IPS-20b (cell line): ENCODE measurements around the gene RARG.
"Not testable (repeated sequence)": the region's sequence is repeated elsewhere in the genome, so short reads cannot be mapped to it uniquely, and the experiment has no call there.

Source experiments
- H3K27ac ChIP-seq: one replicate; pipeline ENCODE4 v1.5.1; 2013; ENCODE audit warnings: low read length
- H3K27me3 ChIP-seq: 2 replicates; pipeline ENCODE4 v1.6.1; 2013; ENCODE audit warnings: mild to moderate bottlenecking, low read length, inconsistent platforms; ENCODE audit not compliant: insufficient read depth
- H3K36me3 ChIP-seq: 2 replicates; pipeline ENCODE4 v1.6.1; 2013; ENCODE audit warnings: low read depth, mild to moderate bottlenecking, inconsistent platforms, low read length, moderate library complexity; ENCODE audit not compliant: insufficient read depth
- H3K4me1 ChIP-seq: 2 replicates; pipeline ENCODE4 v1.6.1; 2013; ENCODE audit warnings: mild to moderate bottlenecking, control low read depth, inconsistent platforms, low read length, moderate library complexity; ENCODE audit not compliant: insufficient read depth
- H3K4me3 ChIP-seq: 2 replicates; pipeline ENCODE4 v1.5.1; 2013; ENCODE audit warnings: mild to moderate bottlenecking, low read length, inconsistent platforms
- H3K9ac ChIP-seq: 2 replicates; pipeline ENCODE4 v1.6.1; 2013; ENCODE audit warnings: low read depth, mild to moderate bottlenecking, inconsistent platforms, low read length, moderate library complexity
- H3K9me3 ChIP-seq: 2 replicates; pipeline ENCODE4 v1.6.1; 2013; ENCODE audit warnings: mild to moderate bottlenecking, low read depth, low read length, inconsistent platforms; ENCODE audit not compliant: insufficient read depth

Gene RARG

DNA sequence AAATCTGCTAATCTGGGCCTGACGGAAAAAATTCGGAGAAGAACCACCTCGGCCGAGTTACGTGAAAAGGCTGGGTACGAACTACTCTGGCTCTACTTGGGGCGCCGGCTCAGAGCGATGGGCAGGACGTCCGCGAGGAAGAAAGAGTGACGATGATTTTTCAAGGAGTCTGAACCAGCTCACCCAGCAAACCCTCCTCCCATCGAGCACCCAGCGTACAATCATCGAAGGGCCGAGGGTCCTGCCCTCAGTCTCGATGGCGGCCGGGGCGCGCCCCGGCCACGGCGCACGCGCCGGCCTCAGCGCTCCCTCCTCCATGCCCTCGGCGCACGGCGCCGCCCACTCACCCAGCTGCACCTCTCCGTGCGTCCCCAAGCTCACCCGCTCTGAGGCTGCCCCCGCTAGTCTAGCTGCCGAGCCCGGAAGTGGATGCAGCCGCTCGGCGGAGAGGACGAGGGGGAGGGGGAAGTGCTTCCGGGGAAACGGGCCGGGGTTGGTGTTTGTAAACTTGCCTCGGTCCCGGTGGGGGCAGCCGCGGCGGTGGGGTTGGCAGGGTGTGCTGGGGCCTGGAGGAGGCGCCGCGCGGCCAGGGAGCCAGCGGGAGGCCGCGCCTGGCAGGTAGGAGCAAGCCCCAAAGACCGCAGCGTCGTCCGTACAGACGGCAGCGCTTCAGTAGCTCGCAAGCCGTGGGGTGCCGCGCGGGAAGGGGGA, 51.6 kb downstream of the RARG start, which contains the start of the genes CSAD and ZNF740:
Gene CSAD (minus strand): TSS at position 706 of the 711 bp plus-strand sequence. CDS start 7,455 bp downstream, outside the sequence.
Gene ZNF740 (plus strand): TSS at position 503 of the 711 bp plus-strand sequence. CDS start 1,262 bp downstream, outside the sequence.
- Histone ChIP-seq H3K27ac (peak within 1 kb of the TSS; percentile 34), H3K4me1 (peaks cover 17% of the 10 kb centered on the region), H3K9ac (peak within 1 kb of the TSS; percentile 89), H3K9me3 (no peaks in the 10 kb centered on the region), H3K27me3 (peaks cover 43% of the 10 kb centered on the region), H3K36me3 (peaks cover 35% of the 10 kb centered on the region), H3K4me3 (peak within 1 kb of the TSS; percentile 74)

DNA sequence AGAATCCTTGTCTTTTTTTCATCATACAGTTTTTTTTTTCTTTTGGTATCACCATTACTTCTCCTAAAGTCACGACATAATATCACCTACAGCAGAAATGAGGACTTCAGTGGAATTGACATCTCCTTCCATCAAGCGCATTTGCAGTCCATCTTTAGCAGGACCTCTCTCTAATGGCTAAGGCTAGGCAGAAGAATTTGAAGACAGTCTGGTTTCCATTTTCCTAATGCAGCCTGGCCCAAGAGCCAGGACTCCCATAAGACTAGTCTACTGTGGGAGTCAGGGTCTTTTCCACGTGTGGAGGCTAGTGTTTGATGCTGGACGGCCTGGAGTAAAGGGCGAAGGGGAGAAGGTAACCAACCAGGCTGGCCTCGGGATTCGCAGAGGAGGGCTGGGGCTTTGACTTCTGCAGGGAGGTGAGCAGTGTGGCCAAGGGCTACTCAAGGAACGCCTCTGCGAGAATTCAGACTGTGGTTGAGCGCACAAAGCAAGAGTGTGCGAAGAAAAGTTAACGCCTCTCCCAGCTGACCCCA, 52.3 kb downstream of the RARG start:
- H3K4me1 ChIP-seq: peaks cover 19% of the 10 kb centered on the region
- H3K27ac ChIP-seq: peak overlapping the region; percentile 34
- H3K9ac ChIP-seq: peak overlapping the region; percentile 89
- H3K9me3 ChIP-seq: no peaks in the 10 kb centered on the region
- peaks cover 29% of the 10 kb centered on the region for H3K36me3 ChIP-seq
- peaks cover 48% of the 10 kb centered on the region for H3K27me3 ChIP-seq
- peak overlapping the region; percentile 74 for H3K4me3 ChIP-seq

DNA sequence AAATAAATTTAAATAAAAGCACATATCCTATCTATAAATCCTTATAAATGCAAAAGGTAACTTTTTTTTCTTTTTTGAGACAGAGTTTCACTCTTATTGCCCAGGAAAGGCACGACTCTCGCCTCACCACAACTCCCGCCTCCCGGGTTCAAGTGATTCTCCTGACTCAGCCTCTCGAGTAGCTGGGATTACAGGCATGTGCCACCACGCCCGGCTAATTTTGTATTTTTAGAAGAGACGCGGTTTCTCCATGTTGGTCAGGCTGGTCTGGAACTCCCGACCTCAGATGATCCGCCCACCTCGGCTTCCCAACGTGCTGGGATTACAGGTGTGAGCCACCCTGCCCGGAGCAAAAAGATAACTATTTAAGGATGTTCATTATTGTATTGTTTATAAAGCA, 53.2 kb downstream of the RARG start:
- not testable (repeated sequence) for H3K9me3 ChIP-seq, H3K4me3 ChIP-seq, H3K9ac ChIP-seq, H3K27ac ChIP-seq
- Histone ChIP-seq H3K27me3 (peaks cover 58% of the 10 kb centered on the region), H3K4me1 (peaks cover 19% of the 10 kb centered on the region), H3K36me3 (peaks cover 22% of the 10 kb centered on the region)

DNA sequence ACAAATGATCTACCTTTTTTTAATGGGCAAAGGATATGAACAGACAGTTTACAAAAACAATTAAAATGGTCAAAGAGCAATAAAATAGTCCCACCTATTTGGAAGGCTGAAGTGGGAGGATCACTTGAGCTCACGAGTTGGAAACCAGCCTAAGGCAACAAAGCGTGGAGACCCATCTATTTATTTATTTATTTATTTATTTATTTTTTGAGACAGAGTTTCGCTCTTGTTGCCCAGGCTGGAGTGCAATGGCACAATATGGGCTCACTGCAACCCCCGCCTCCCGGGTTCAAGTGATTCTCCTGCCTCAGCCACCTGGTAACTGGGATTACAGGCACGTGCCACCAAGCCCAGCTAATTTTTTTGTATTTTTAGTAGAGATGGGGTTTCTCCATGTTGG, 54.6 kb downstream of the RARG start:
- H3K9me3 ChIP-seq, H3K4me3 ChIP-seq, H3K27ac ChIP-seq, H3K9ac ChIP-seq, H3K36me3 ChIP-seq: not testable (repeated sequence)
- Histone ChIP-seq H3K27me3 (peaks cover 71% of the 10 kb centered on the region), H3K4me1 (peaks cover 19% of the 10 kb centered on the region)

DNA sequence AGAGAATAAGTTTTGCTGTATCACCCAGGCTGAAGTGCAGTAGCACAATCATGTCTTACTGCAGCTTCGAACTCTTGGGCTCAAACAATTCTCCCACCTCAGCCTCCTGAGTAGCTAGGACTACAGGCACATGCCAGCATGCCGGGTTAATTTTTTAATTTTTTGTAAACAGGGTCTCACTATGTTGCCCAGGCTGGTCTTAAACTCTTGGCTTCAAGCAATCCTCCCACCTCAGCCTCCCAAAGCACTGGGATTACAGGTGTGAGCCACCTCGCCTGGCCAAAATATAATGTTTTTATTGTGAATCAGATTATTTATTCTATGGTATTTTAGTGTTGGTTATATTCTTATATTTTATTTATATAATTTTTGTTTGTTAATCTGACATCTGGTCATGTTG, 55.3 kb downstream of the RARG start:
- H3K4me3 ChIP-seq: no peak overlapping the region
- peaks cover 16% of the 10 kb centered on the region; the same call in 1 of the 2 replicates for H3K4me1 ChIP-seq
- H3K27me3 ChIP-seq: peaks cover 78% of the 10 kb centered on the region
- no peak overlapping the region for H3K27ac ChIP-seq
- no peak overlapping the region for H3K9ac ChIP-seq
- peaks cover 2% of the 10 kb centered on the region; the same call in 1 of the 2 replicates for H3K36me3 ChIP-seq
- no peaks in the 10 kb centered on the region for H3K9me3 ChIP-seq

DNA sequence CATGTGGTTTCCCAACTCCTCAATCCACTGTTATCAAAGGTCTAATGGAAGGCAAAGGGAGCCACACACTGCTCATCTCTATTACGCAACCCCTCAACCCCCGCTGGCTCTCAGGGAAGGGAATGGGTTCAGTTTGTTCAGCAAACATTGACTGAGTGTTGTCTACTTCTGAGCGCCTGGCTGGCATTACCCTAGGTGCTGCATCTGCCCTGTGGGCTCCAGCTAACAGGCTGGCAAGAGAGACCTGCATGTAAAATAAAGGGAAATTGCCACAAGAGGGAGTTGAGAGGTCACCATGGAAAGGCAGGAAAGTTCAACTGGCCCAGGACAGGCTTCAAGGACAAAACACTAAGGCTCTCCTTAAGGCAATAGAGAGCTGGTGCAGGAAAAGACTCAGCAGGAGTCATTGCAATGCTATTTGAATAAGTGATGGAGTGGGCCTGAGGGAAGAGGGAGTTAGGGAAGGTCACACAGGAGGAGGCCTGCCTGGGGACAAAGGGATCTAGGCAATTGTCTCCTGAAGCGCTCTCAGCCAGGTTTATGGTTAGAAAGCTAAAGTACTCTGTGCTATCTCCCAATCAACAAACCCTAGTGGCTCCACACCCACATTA, 57.0 kb downstream of the RARG start:
- H3K4me1 ChIP-seq: peaks cover 12% of the 10 kb centered on the region; the same call in 1 of the 2 replicates
- H3K4me3 ChIP-seq: no peak overlapping the region
- H3K9me3 ChIP-seq: no peaks in the 10 kb centered on the region
- H3K27ac ChIP-seq: no peak overlapping the region
- no peak overlapping the region for H3K9ac ChIP-seq
- no peaks in the 10 kb centered on the region for H3K36me3 ChIP-seq
- H3K27me3 ChIP-seq: peaks cover 96% of the 10 kb centered on the region

DNA sequence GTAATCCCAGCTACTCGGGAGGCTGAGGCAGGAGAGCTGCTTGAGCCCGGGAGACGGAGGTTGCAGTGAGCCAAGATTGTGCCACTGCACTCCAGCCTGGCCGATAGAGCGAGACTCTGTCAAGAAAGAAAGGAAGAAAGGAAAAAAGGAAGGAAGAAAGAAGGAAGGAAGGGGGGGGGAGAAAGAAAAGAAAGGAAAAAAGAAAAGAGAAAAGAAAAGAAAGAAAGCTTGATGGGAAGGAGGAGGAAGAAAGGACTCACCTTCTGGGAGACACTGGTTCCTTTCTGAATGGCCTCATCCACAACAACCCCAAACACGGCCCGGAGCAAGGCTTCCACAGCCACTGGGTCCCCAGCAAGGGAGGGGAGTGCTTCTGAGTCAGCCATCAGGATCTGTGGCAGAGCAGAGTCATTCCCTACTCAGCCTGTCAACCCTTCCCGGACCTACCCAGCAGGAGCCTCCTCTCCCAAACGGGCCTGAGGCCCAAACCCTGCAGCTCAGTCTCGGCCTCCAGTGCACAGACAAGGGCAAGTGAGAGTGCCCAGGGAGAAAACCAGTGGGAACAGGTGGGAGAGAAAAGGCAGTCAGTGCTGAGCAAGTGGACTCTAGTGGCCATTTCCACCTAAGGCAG, 58.8 kb downstream of the RARG start:
- Histone ChIP-seq H3K27ac (no peak overlapping the region), H3K27me3 (peaks cover 85% of the 10 kb centered on the region), H3K9ac (no peak overlapping the region)

DNA sequence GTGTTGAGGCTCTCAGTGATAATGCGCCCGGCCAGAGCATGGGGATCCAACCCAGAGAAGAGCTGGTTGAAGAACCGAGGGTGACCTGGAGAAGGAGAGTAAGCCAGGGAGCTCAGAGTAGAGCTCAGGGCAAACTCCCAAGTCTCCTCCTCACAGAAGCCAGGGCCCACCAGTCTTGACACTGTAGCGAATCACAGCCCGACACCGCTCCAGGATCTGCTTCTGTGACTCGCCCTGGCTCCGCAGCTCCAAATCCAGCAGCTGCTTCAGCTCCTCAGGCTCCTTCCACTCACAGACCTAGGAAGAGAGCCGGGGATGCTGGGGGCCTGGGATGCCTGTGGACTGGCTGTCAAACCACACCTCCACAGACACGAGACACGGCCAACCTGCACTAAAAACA, 59.7 kb downstream of the RARG start:
- Histone ChIP-seq H3K4me3 (no peak overlapping the region), H3K27ac (no peak overlapping the region), H3K9me3 (no peaks in the 10 kb centered on the region), H3K36me3 (no peaks in the 10 kb centered on the region), H3K27me3 (peaks cover 76% of the 10 kb centered on the region), H3K4me1 (peaks cover 7% of the 10 kb centered on the region; the same call in 1 of the 2 replicates), H3K9ac (no peak overlapping the region)

More for the DNA sequence above, 58.8 kb downstream of the RARG start:
- Histone ChIP-seq H3K9me3 (no peaks in the 10 kb centered on the region), H3K36me3 (no peaks in the 10 kb centered on the region), H3K4me1 (peaks cover 7% of the 10 kb centered on the region; the same call in 1 of the 2 replicates), H3K4me3 (no peak overlapping the region)

DNA sequence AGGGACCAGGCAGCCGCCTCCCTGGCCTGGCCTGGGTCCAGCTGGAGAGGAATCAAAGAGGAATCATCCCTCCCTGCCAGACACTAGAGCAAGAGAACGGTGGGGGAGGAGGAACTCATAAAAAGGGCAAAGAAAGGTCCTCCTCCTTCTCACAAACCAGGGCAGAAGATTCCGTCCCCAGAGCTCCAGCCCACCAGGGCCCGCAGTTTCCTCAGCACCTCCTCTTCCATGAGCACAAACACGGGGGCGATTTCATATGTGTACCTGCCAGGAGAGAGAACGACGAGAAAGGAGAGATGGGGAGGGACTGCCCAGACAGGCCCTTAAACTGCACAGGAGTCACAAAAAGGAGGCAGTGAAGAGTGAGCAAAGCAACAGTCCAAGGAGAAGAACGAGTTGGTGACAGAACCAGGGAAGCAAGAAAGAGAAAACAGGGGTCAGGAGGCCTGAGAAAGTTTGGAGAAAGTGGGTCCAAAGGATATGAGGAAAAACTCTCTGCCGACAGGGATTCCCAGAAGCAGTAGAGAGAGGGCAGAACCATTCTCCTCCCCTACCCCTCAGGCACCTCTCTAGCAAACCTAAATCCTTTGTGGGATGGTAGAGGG, 60.2 kb downstream of the RARG start:
- Histone ChIP-seq H3K36me3 (no peaks in the 10 kb centered on the region), H3K27me3 (peaks cover 71% of the 10 kb centered on the region), H3K4me3 (no peak overlapping the region), H3K9me3 (no peaks in the 10 kb centered on the region), H3K27ac (no peak overlapping the region), H3K9ac (no peak overlapping the region), H3K4me1 (peaks cover 7% of the 10 kb centered on the region; the same call in 1 of the 2 replicates)

DNA sequence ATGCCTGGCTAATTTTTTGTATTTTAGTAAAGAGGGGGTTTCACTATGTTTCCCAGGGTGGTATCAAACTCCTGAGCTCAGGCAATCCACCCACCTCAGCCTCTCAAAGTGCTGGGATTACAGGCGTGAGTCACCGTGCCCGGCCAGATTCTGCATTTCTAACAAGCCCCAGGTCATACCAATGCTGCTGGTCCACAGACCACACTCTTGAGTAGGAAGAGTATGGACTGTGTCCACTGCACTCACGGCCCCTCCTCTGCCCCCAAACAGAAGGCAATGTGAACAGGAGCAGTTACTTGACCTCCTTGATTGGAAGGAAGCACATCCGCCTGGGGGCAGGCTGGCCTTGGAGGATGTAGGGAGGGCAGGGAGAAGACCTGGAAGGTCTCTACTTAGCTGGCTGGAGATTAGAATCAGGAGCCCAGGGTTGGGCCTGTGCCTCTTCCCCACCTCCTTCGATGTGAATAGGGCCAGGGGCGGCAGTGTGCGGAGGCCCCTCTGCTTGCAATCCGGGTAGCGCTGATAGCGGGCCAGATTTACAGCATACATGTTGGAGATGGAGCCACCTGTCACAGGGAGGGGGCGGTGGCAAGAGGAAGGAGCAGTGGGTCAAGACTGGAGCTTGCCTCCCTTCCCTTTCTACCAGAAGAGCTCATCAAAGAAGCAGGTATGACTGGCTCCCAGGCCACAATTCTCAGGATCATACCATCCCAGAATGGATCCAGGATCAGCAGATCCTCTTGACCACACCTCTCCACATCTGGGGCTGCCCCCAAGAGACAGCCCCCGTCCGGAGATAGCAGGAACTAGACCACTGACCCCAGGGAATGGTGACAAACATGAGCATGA, 60.9 kb downstream of the RARG start:
- peaks cover 7% of the 10 kb centered on the region; the same call in 1 of the 2 replicates for H3K4me1 ChIP-seq
- H3K27ac ChIP-seq: no peak overlapping the region
- H3K4me3 ChIP-seq: no peak overlapping the region
- no peaks in the 10 kb centered on the region for H3K9me3 ChIP-seq
- no peak overlapping the region for H3K9ac ChIP-seq
- no peaks in the 10 kb centered on the region for H3K36me3 ChIP-seq
- peaks cover 64% of the 10 kb centered on the region for H3K27me3 ChIP-seq
